Keratinocyte (primary cell): ENCODE results near the gene DRD2. TPM values are rescaled to one million over a fixed set of nuclear protein-coding genes. Genes with fewer than 3 reads are reported as not detected.

ENCODE experiments used
- DNase-seq: peaks from one replicate; pipeline ENCODE4 v3.0.0-alpha.2; 2011; ENCODE audit warnings: low read depth, missing footprints, low spot score
- FAIRE-seq: peaks from 2 replicates; lab custom pipeline; 2011; peaks lifted over from hg19 to GRCh38; lab: Jason Lieb, UNC
- H2AFZ ChIP-seq: 2 replicates; pipeline ENCODE4 v1.6.0; 2012; ENCODE audit warnings: low read length, control low read depth, inconsistent platforms; ENCODE audit not compliant: control insufficient read depth
- H3K27ac ChIP-seq: 2 replicates; pipeline ENCODE4 v1.5.1; 2011; ENCODE audit warnings: low read length; ENCODE audit not compliant: control insufficient read depth, insufficient read depth
- H3K27me3 ChIP-seq: 3 replicates; pipeline ENCODE4 v1.6.0; 2011; ENCODE audit warnings: low read length; ENCODE audit not compliant: control insufficient read depth, insufficient read depth; ENCODE audit errors: extremely low read depth
- H3K36me3 ChIP-seq, 2 experiments: 2 replicates in 1 of 2; 3 replicates in 1 of 2; pipeline ENCODE4 v1.5.1; 2011; ENCODE audit warnings: low read length in 2 of 2, mild to moderate bottlenecking in 1 of 2; ENCODE audit not compliant: control insufficient read depth in 2 of 2, insufficient read depth in 2 of 2; ENCODE audit errors: extremely low read depth in 1 of 2
- H3K4me1 ChIP-seq: 3 replicates; pipeline ENCODE4 v1.5.1; 2011; ENCODE audit warnings: low read length; ENCODE audit not compliant: control insufficient read depth, insufficient read depth; ENCODE audit errors: extremely low read depth
- H3K4me2 ChIP-seq: 3 replicates; pipeline ENCODE4 v1.6.0; 2011; ENCODE audit warnings: low read depth, low read length; ENCODE audit not compliant: control insufficient read depth, insufficient read depth; ENCODE audit errors: extremely low read depth
- H3K4me3 ChIP-seq, 3 experiments: fragments of 200-600 bp in 1 of 3; sonication (generic) in 1 of 3; 2 replicates in 2 of 3; 3 replicates in 1 of 3; pipeline ENCODE4 v1.5.1; 2011 to 2016; ENCODE audit warnings: low read length in 3 of 3, mild to moderate bottlenecking in 3 of 3, control low read depth in 2 of 3, inconsistent platforms in 1 of 3, low read depth in 1 of 3, mixed read lengths in 1 of 3, mixed run types in 1 of 3, moderate library complexity in 1 of 3; ENCODE audit not compliant: control insufficient read depth in 2 of 3, insufficient read depth in 2 of 3; ENCODE audit errors: extremely low read depth in 1 of 3
- H3K79me2 ChIP-seq: 2 replicates; pipeline ENCODE4 v1.6.0; 2012; ENCODE audit warnings: low read length; ENCODE audit not compliant: control insufficient read depth, insufficient read depth
- H3K9ac ChIP-seq: 3 replicates; pipeline ENCODE4 v1.6.0; 2011; ENCODE audit warnings: low read length; ENCODE audit not compliant: control insufficient read depth, insufficient read depth; ENCODE audit errors: extremely low read depth
- H3K9me1 ChIP-seq: 3 replicates; pipeline ENCODE4 v1.6.0; 2011; ENCODE audit warnings: low read length; ENCODE audit not compliant: control insufficient read depth, insufficient read depth; ENCODE audit errors: extremely low read depth
- H3K9me3 ChIP-seq: 2 replicates; pipeline ENCODE4 v1.5.1; 2012; ENCODE audit warnings: low read depth, low read length; ENCODE audit not compliant: control insufficient read depth
- H4K20me1 ChIP-seq: 3 replicates; pipeline ENCODE4 v1.6.0; 2011; ENCODE audit warnings: low read length; ENCODE audit not compliant: control insufficient read depth, insufficient read depth; ENCODE audit errors: extremely low read depth
- EZH2 ChIP-seq: IDR thresholded peaks from one replicate; pipeline ENCODE4 v1.6.1; 2012; ENCODE audit warnings: inconsistent platforms, mild to moderate bottlenecking, low read length, moderate library complexity
- dilution Hi-C: fragments of 300-500 bp; cut with MboI; formaldehyde crosslinking; loops from one replicate; pipeline ENCODE4 v1.7.0; 2020; ENCODE audit warnings: low sequenced_read_pairs; ENCODE audit not compliant: extremely low pct_ligation_motif_present
- polyA plus RNA-seq, 5 experiments: library from polyadenylated mRNA; depleted of rRNA in 3 of 5; stranded (reverse) in 3 of 5; stranded (forward) in 1 of 5; unstranded in 1 of 5; fragments of >200 nt; gene quantifications; 1 replicate in 1 of 5; 2 replicates in 3 of 5; 3 replicates in 1 of 5; pipeline versions ENCODE4 v1.2.1 to v1.2.3, GENCODE V29; 2011 to 2012; ENCODE audit warnings: missing spikeins in 2 of 5, low read depth in 1 of 5, low replicate concordance in 1 of 5
- TF ChIP-seq, protein P1 (sequence below), 3 experiments: IDR thresholded peaks in 1 of 3; conservative IDR thresholded peaks in 1 of 3; optimal IDR thresholded peaks in 1 of 3; 2 replicates in 2 of 3; 3 replicates in 1 of 3; pipeline versions ENCODE3 to v1.5.1; 2011; ENCODE audit warnings: low read length in 3 of 3, mild to moderate bottlenecking in 3 of 3, moderate library complexity in 2 of 3, control low read depth in 1 of 3, inconsistent platforms in 1 of 3; ENCODE audit not compliant: insufficient read depth in 2 of 3; ENCODE audit errors: extremely low read depth in 1 of 3

Gene DRD2
- polyA plus RNA-seq, 1 donor (not counting 4 experiments of a cell fraction or from before 2014, with no cell fraction given): 0.26 TPM

DNA sequence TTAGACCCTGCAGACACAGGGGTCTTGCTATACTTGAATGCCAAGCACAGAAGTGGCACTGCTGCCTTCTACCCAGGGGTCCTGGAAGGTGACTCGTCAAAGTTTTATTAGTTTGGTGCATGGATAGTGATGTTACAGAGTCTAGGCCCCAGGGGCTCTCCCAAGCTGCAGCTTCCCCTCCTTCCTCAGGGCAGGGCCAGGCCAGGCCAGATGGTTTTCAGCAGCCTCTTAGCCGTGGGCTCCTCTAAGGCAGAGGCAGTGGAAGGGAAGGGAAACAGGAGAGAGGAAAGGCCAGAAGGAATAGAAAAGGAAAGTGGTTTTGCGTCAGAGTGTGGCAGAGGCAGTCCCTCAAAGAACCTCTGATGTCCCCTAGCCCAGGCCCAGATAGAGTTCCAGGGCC is 65.7 kb downstream of the DRD2 start:
- DNase-seq (no peak), FAIRE-seq (no peak)
- no peaks in the 10 kb centered on the region for H4K20me1 ChIP-seq
- peaks cover 18% of the 10 kb centered on the region for H3K4me1 ChIP-seq
- H3K27me3 ChIP-seq: peaks cover 6% of the 10 kb centered on the region
- H2AFZ ChIP-seq: no peak overlapping the region
- no peaks in the 10 kb centered on the region for H3K9me3 ChIP-seq
- no peaks in the 10 kb centered on the region for H3K36me3 ChIP-seq
- no peak overlapping the region for H3K27ac ChIP-seq
- dilution Hi-C loops: no loop called here
- no peak overlapping the region for H3K4me2 ChIP-seq
- TF ChIP-seq, protein P1, sequence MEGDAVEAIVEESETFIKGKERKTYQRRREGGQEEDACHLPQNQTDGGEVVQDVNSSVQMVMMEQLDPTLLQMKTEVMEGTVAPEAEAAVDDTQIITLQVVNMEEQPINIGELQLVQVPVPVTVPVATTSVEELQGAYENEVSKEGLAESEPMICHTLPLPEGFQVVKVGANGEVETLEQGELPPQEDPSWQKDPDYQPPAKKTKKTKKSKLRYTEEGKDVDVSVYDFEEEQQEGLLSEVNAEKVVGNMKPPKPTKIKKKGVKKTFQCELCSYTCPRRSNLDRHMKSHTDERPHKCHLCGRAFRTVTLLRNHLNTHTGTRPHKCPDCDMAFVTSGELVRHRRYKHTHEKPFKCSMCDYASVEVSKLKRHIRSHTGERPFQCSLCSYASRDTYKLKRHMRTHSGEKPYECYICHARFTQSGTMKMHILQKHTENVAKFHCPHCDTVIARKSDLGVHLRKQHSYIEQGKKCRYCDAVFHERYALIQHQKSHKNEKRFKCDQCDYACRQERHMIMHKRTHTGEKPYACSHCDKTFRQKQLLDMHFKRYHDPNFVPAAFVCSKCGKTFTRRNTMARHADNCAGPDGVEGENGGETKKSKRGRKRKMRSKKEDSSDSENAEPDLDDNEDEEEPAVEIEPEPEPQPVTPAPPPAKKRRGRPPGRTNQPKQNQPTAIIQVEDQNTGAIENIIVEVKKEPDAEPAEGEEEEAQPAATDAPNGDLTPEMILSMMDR (optimal IDR thresholded peaks at IDR 0.05 in 1 of 3, IDR thresholded peaks at IDR 0.05 in 1 of 3, conservative IDR thresholded peaks at IDR 0.05 in 1 of 3; ENCODE audit: extremely low read depth in 1 of 3, insufficient read depth in 2 of 3, low read length in 3 of 3): no peak
- TF ChIP-seq EZH2: no peak
- H3K9ac ChIP-seq: no peak overlapping the region
- H3K4me3 ChIP-seq: no peak overlapping the region
- no peaks in the 10 kb centered on the region for H3K79me2 ChIP-seq
- no peaks in the 10 kb centered on the region for H3K9me1 ChIP-seq

DNA sequence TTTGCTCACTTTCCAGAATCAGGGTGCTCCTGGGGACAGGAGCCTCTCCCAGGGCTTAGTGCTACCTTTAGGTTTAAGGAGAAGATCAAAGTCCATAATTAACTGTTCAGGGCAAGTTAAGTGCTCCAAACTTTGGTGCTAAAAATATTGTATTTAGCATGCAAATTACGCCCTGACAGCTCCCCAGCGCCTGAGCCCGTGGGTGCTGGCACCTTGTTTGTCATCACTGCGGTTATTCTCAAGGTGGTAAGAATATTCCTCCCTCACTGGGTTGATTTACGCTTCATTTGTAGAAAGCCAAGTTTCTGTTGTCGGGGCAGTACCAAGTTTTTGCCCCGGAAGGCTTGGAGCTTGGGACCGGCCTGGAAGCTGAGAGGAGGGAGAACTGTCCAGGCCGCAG is 66.3 kb downstream of the DRD2 start:
- dilution Hi-C loops: no loop called here
- Histone ChIP-seq H3K4me1 (peaks cover 21% of the 10 kb centered on the region), H3K9me1 (no peaks in the 10 kb centered on the region), H3K27me3 (no peaks in the 10 kb centered on the region), H3K79me2 (no peaks in the 10 kb centered on the region), H3K27ac (no peak overlapping the region), H3K4me3 (no peak overlapping the region), H3K9me3 (no peaks in the 10 kb centered on the region), H4K20me1 (no peaks in the 10 kb centered on the region), H3K36me3 (no peaks in the 10 kb centered on the region), H3K4me2 (no peak overlapping the region), H2AFZ (no peak overlapping the region), H3K9ac (no peak overlapping the region)
- DNase-seq (no peak), FAIRE-seq (no peak)
- TF ChIP-seq, protein P1 (optimal IDR thresholded peaks at IDR 0.05 in 1 of 3, IDR thresholded peaks at IDR 0.05 in 1 of 3, conservative IDR thresholded peaks at IDR 0.05 in 1 of 3; ENCODE audit: extremely low read depth in 1 of 3, insufficient read depth in 2 of 3, low read length in 3 of 3): no peak
- no peak for TF ChIP-seq EZH2
